K562 (cell line): ENCODE results near the gene G6PD. TPM values are rescaled to one million over a fixed set of nuclear protein-coding genes. Genes with fewer than 3 reads are reported as not detected.

Experiments used
- ARID4B ChIP-seq: sonication (generic); formaldehyde crosslinking; IDR thresholded peaks from 2 replicates; pipeline ENCODE4 v1.8.0; 2022; ENCODE audit warnings: mild to moderate bottlenecking, missing genetic modification reagents
- CBFA2T2 ChIP-seq: fragments of 450-650 bp; conservative IDR thresholded peaks from 2 replicates; pipeline ENCODE4 v1.6.1; 2017; ENCODE audit warnings: mild to moderate bottlenecking
- CTBP1 ChIP-seq: fragments of 450-650 bp; IDR thresholded peaks from 2 replicates; pipeline ENCODE4 v1.6.1; 2016; ENCODE audit warnings: borderline replicate concordance
- E2F1 ChIP-seq: sonication (generic); formaldehyde crosslinking; IDR thresholded peaks from 2 replicates; pipeline ENCODE4 v1.8.1; 2023; ENCODE audit warnings: mild to moderate bottlenecking, missing genetic modification reagents, moderate library complexity
- GABPA ChIP-seq: fragments of 200-800 bp; sonication (Bioruptor generic); conservative IDR thresholded peaks from 2 replicates; pipeline ENCODE4 v1.6.1; 2016; ENCODE audit warnings: low read depth, missing genetic modification characterization, missing compliant biosample characterization
- GABPB1 ChIP-seq: sonication (generic); formaldehyde crosslinking; IDR thresholded peaks from 2 replicates; pipeline ENCODE4 v1.8.0; 2022; ENCODE audit warnings: mild to moderate bottlenecking, missing genetic modification reagents
- GTF2E2 ChIP-seq: fragments of 200-800 bp; sonication (Bioruptor generic); IDR thresholded peaks from 2 replicates; pipeline ENCODE4 v1.6.1; 2016; ENCODE audit warnings: missing genetic modification characterization, missing compliant biosample characterization
- IFI16 ChIP-seq: fragments of 250-450 bp; sonication (Bioruptor Pico); IDR thresholded peaks from 2 replicates; pipeline ENCODE4 v2.1.2; 2022; ENCODE audit warnings: mild to moderate bottlenecking, inconsistent platforms
- NRF1 ChIP-seq, 2 experiments: fragments of 450-650 bp; IDR thresholded peaks in 1 of 2; conservative IDR thresholded peaks in 1 of 2; 2 replicates each; pipeline ENCODE4 v1.6.1; 2014; ENCODE audit warnings: mild to moderate bottlenecking in 2 of 2
- PHF8 ChIP-seq: fragments of 200-600 bp; sonication (generic); IDR thresholded peaks from 2 replicates; pipeline ENCODE4 v1.6.1; 2012; ENCODE audit warnings: mixed run types, mild to moderate bottlenecking, inconsistent platforms, low read length, moderate library complexity, borderline replicate concordance
- RBBP5 ChIP-seq: fragments of 200-600 bp; sonication (generic); IDR thresholded peaks from 2 replicates; pipeline ENCODE4 v1.6.1; 2012; ENCODE audit warnings: borderline replicate concordance, mild to moderate bottlenecking, low read length, control low read depth, inconsistent platforms; ENCODE audit not compliant: insufficient read depth, poor library complexity, severe bottlenecking
- SUPT5H ChIP-seq: fragments of 450-650 bp; IDR thresholded peaks from 2 replicates; pipeline ENCODE4 v1.6.1; 2016
- TSC22D4 ChIP-seq: fragments of 450-650 bp; IDR thresholded peaks from 2 replicates; pipeline ENCODE4 v1.6.1; 2016; ENCODE audit warnings: missing genetic modification characterization, missing biosample characterization, control low read depth
- YY1 ChIP-seq, 3 experiments: IDR thresholded peaks; 2 replicates each; pipeline ENCODE4 v1.6.1; 2011; ENCODE audit warnings: low read length in 2 of 3, mild to moderate bottlenecking in 2 of 3, moderate library complexity in 2 of 3, borderline replicate concordance in 1 of 3, control low read depth in 1 of 3, low read depth in 1 of 3; ENCODE audit not compliant: insufficient read depth in 3 of 3, insufficient replicate concordance in 2 of 3, control insufficient read depth in 1 of 3, insufficient read length in 1 of 3; ENCODE audit errors: extremely low read depth in 1 of 3
- ZNF609 ChIP-seq: sonication (generic); formaldehyde crosslinking; IDR thresholded peaks from 2 replicates; pipeline ENCODE4 v1.8.1; 2023; ENCODE audit warnings: missing genetic modification reagents, mild to moderate bottlenecking, borderline replicate concordance
- polyA plus RNA-seq, 8 experiments: library from polyadenylated mRNA; depleted of rRNA in 4 of 8; stranded (reverse) in 5 of 8; unstranded in 3 of 8; fragments of >200 nt; fragmentation: Nextera tagmentation in 2 of 8; fragmentation: Illumina TruSeq in 1 of 8; extraction: Ambion mirVana in 2 of 8; extraction: Trizol in 1 of 8; gene quantifications; 2 replicates each; pipeline versions ENCODE4 v1.2.1 to v1.2.3, GENCODE V29; 2011 to 2014; ENCODE audit warnings: inconsistent platforms in 1 of 8, missing spikeins in 1 of 8
- total RNA-seq, 7 experiments: library from RNA; depleted of rRNA in 6 of 7; stranded (reverse); fragments of >200 nt in 6 of 7; fragmentation: Illumina TruSeq in 2 of 7; extraction: Trizol in 2 of 7; gene quantifications; 2 replicates each; pipeline versions ENCODE4 v1.2.1 to v1.2.3, GENCODE V29; 2011 to 2021; ENCODE audit warnings: low replicate concordance in 1 of 7

G6PD gene
- total and polyA plus RNA-seq, 9 of the 15 experiments (the other 6 are each of a cell fraction or from before 2014, with no cell fraction given): 2.9 to 222 (median 66.4) TPM

- peak; percentile 49; the same call in 1 of the 2 replicates for TF ChIP-seq ZNF609 (CRISPR knock-in tag)
- 0 out of 2 replicates have a peak, but pooled peaks have one; percentile 34 for TF ChIP-seq E2F1 (CRISPR knock-in tag)
- TF ChIP-seq TSC22D4: no peak
- peak in 1 of 3 experiments; percentile 8 for TF ChIP-seq YY1 (IDR thresholded peaks at IDR 0.05; ENCODE audit: borderline replicate concordance in 1 of 3, control insufficient read depth in 1 of 3, extremely low read depth in 1 of 3, insufficient read depth in 3 of 3, insufficient read length in 1 of 3, insufficient replicate concordance in 2 of 3, low read depth in 1 of 3, low read length in 2 of 3)
- no peak for TF ChIP-seq GABPA (tag)
- peak; percentile 31; the same call in 1 of the 2 replicates for TF ChIP-seq GABPB1 (CRISPR knock-in tag)
- peak; percentile 66 for TF ChIP-seq CTBP1
- TF ChIP-seq ARID4B (CRISPR knock-in tag): peak; percentile 6; the same call in 1 of the 2 replicates
- TF ChIP-seq GTF2E2: peak; percentile 20; the same call in 1 of the 2 replicates
- TF ChIP-seq NRF1 (conservative IDR thresholded peaks at IDR 0.05 in 1 of 2, IDR thresholded peaks at IDR 0.05 in 1 of 2): peak; percentile 84 to 87
- TF ChIP-seq CBFA2T2: no peak
- no peak for TF ChIP-seq IFI16
- no peak for TF ChIP-seq RBBP5
- peak; percentile 64; the same call in 1 of the 2 replicates for TF ChIP-seq PHF8
- peak; percentile 59 for TF ChIP-seq SUPT5H
Observed at GRCh38 chrX:154546354-154547244, at the start of gene G6PD (continued).
